ENCODE data around the gene ALB.
A peak's percentile ranks its signal among the peaks of the same experiment; 100 is the strongest.

Gene ALB

GRCh38 chr4:73439991-73440390 lies 35.9 kb downstream of the ALB start:
- H3K4me3 ChIP-seq (ENCODE audit: low read depth, low read length): no peak overlapping the region
- TF ChIP-seq, protein P1, sequence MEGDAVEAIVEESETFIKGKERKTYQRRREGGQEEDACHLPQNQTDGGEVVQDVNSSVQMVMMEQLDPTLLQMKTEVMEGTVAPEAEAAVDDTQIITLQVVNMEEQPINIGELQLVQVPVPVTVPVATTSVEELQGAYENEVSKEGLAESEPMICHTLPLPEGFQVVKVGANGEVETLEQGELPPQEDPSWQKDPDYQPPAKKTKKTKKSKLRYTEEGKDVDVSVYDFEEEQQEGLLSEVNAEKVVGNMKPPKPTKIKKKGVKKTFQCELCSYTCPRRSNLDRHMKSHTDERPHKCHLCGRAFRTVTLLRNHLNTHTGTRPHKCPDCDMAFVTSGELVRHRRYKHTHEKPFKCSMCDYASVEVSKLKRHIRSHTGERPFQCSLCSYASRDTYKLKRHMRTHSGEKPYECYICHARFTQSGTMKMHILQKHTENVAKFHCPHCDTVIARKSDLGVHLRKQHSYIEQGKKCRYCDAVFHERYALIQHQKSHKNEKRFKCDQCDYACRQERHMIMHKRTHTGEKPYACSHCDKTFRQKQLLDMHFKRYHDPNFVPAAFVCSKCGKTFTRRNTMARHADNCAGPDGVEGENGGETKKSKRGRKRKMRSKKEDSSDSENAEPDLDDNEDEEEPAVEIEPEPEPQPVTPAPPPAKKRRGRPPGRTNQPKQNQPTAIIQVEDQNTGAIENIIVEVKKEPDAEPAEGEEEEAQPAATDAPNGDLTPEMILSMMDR (conservative IDR thresholded peaks at IDR 0.05; ENCODE audit: low read depth, low read length): no peak
- no peak for DNase-seq (ENCODE audit: low read depth)

DNA sequence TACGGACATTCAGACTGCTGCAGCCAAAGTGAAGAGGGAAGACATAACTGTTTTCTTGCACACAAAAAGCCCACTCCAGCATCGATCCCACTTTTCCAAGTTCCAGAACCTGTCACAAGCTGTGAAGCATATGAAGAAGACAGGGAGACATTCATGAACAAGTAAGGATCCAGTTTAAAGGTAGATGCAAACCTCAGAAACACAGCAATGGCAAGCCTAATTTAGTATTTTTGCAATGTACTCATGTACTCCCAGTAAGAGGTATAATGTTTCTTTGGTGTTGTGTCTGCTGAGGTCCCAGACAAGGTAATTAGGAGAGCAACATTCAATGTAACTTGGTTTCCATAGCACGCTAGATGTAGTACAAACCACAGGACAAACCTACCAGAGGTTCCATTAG lies 36.6 kb downstream of the ALB start:
- TF ChIP-seq, protein P1 (conservative IDR thresholded peaks at IDR 0.05; ENCODE audit: low read depth, low read length): no peak
- no peak overlapping the region for H3K4me3 ChIP-seq (ENCODE audit: low read depth, low read length)
- no peak for DNase-seq (ENCODE audit: low read depth)

DNA sequence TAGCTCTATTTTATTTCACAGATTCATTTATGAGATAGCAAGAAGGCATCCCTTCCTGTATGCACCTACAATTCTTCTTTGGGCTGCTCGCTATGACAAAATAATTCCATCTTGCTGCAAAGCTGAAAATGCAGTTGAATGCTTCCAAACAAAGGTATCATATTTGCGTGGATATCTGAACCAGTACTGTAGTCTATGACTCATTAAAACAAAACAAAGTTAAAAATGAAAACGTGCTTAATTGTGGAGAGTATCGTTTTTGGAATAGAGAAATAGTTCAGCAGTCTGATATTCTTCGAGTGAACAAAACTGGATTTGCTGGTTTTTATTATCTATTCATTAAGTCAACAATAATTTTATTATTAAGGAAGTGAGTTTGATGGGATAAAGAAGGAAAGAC lies 38.2 kb downstream of the ALB start:
- no peak for DNase-seq (ENCODE audit: low read depth)
- TF ChIP-seq, protein P1 (conservative IDR thresholded peaks at IDR 0.05; ENCODE audit: low read depth, low read length): no peak
- no peak overlapping the region for H3K4me3 ChIP-seq (ENCODE audit: low read depth, low read length)

DNA sequence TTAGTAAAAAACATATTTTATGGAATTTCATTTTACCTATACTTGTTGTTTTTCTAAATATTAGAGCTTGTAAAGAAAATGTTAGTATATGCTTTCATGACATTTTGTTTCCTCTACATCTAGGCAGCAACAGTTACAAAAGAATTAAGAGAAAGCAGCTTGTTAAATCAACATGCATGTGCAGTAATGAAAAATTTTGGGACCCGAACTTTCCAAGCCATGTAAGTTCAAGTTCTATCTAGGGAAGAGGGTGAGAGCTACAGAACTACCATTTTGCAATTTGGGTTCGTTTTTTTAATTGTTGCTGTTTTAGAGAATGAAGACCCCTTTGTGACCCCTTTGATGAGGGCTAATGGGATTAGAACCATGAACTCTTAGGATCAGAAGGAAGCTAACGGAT lies 39.1 kb downstream of the ALB start:
- TF ChIP-seq, protein P1 (conservative IDR thresholded peaks at IDR 0.05; ENCODE audit: low read depth, low read length): no peak
- DNase-seq (ENCODE audit: low read depth): no peak

GRCh38 chr4:73445383-73446335 lies 41.6 kb downstream of the ALB start:
- H3K4me3 ChIP-seq (ENCODE audit: low read depth, low read length): no peak overlapping the region
- TF ChIP-seq, protein P1 (conservative IDR thresholded peaks at IDR 0.05; ENCODE audit: low read depth, low read length): no peak

More for the DNA sequence above, 39.1 kb downstream of the ALB start:
- H3K4me3 ChIP-seq (ENCODE audit: low read depth, low read length): no peak overlapping the region

DNA sequence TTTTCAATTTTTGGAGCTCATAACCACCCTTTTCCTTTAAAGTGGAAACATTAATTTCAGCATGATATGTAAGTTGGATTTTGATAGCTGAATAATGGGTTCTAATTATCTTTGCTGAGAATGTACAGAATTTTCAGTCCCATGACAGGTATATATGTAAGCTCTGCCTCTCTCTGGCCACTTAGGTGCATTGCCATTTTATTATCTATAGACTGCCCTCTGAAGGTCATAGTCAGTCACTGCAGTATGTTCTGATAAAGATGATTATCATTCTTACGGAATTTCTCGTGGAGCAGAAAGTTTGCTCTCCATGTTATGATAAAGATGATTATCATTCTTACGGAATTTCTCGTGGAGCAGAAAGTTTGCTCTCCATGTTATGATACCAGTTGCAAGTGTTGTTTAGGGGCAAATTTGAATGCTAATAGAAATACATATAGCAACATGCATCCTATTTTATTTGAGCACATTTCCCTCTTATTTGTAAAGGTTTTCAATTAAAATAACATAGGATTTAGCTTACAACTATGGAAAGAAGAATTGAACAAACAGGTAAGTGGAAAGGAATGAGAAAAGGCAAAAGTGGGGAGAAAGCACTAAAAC lies 42.4 kb downstream of the ALB start:
- TF ChIP-seq, protein P1 (conservative IDR thresholded peaks at IDR 0.05; ENCODE audit: low read depth, low read length): peak; percentile 76
- H3K4me3 ChIP-seq (ENCODE audit: low read depth, low read length): no peak overlapping the region
- DNase-seq (ENCODE audit: low read depth): peak; percentile 79

More at GRCh38 chr4:73445383-73446335, 41.6 kb downstream of the ALB start:
- no peak for DNase-seq (ENCODE audit: low read depth)

Measured in choroid plexus epithelial cell (primary cell).